PC-9 (cell line): ENCODE measurements around the gene ELL2. TPM values are rescaled to one million over a fixed set of nuclear protein-coding genes. Genes with fewer than 3 reads are reported as not detected.
A peak's percentile ranks its signal among the peaks of the same experiment; 100 is the strongest.
"Not testable (repeated sequence)": the region's sequence is repeated elsewhere in the genome, so short reads cannot be mapped to it uniquely, and the experiment has no call there.

Experiments used
- BruUV-seq: library from RNA; stranded (reverse); fragments of 400-500 nt; replicated peaks from 2 replicates; lab custom pipeline; 2021; lab: Mats Ljungman, UMichigan
- CTCF ChIA-PET: fragments of 300-600 bp; sonication (Branson Sonifier 250); formaldehyde crosslinking; loops from one replicate; lab custom pipeline; 2022; ENCODE audit warnings: antibody characterized with exemption; lab: Charles Lee
- POLR2A ChIA-PET: fragments of 300-600 bp; sonication (Branson Sonifier 250); formaldehyde crosslinking; loops from one replicate; lab custom pipeline; 2022; ENCODE audit warnings: antibody characterized with exemption; ENCODE audit not compliant: unreplicated experiment; lab: Charles Lee
- DNase-seq, 2 experiments: peaks; one replicate each; pipeline versions ENCODE4 v3.0.0 to v3.0.0-alpha.2; 2015 to 2022; ENCODE audit warnings: mixed read lengths in 1 of 2
- H2AFZ ChIP-seq: fragments of 200-600 bp; sonication (generic); 2 replicates; pipeline ENCODE4 v1.8.1; 2017; ENCODE audit warnings: antibody characterized with exemption
- H3F3A ChIP-seq: fragments of 200-600 bp; sonication (generic); 2 replicates; pipeline ENCODE4 v1.8.1; 2017; ENCODE audit warnings: antibody characterized with exemption, mild to moderate bottlenecking, low read depth; ENCODE audit not compliant: insufficient read depth
- H3K27ac ChIP-seq: fragments of 200-600 bp; sonication (generic); 2 replicates; pipeline ENCODE4 v1.6.1; 2016; ENCODE audit warnings: mixed run types
- H3K27me3 ChIP-seq: fragments of 200-600 bp; sonication (generic); 2 replicates; pipeline ENCODE4 v1.6.1; 2016; ENCODE audit warnings: low read depth, mixed run types; ENCODE audit not compliant: insufficient read depth
- H3K36me3 ChIP-seq: fragments of 200-600 bp; sonication (generic); 2 replicates; pipeline ENCODE4 v1.6.1; 2016; ENCODE audit warnings: low read depth, mixed run types
- H3K4me1 ChIP-seq: fragments of 200-600 bp; sonication (generic); replicated peaks from 2 replicates; pipeline ENCODE4 v1.6.1; 2016; ENCODE audit warnings: mixed run types; ENCODE audit not compliant: insufficient read depth
- H3K4me2 ChIP-seq: fragments of 200-600 bp; sonication (generic); 2 replicates; pipeline ENCODE4 v1.6.1; 2017; ENCODE audit warnings: mixed run types
- H3K4me3 ChIP-seq: fragments of 200-600 bp; sonication (generic); 2 replicates; pipeline ENCODE4 v1.6.1; 2016; ENCODE audit warnings: mixed run types
- H3K79me2 ChIP-seq: fragments of 200-600 bp; sonication (generic); 2 replicates; pipeline ENCODE4 v1.6.1; 2017; ENCODE audit warnings: low read depth, mixed run types
- H3K9me2 ChIP-seq: fragments of 200-600 bp; sonication (generic); 2 replicates; pipeline ENCODE4 v1.8.1; 2017; ENCODE audit warnings: mild to moderate bottlenecking; ENCODE audit not compliant: insufficient read depth
- H3K9me3 ChIP-seq: fragments of 200-600 bp; sonication (generic); 2 replicates; pipeline ENCODE4 v1.8.1; 2016; ENCODE audit warnings: low read depth; ENCODE audit not compliant: insufficient read depth
- H4K20me1 ChIP-seq: fragments of 200-600 bp; sonication (generic); 2 replicates; pipeline ENCODE4 v1.8.1; 2017; ENCODE audit not compliant: insufficient read depth
- CTCF ChIP-seq: fragments of 200-600 bp; sonication (generic); conservative IDR thresholded peaks from 2 replicates; pipeline ENCODE4 v1.6.1; 2017; ENCODE audit warnings: mixed run types, antibody characterized with exemption, mild to moderate bottlenecking, moderate library complexity
- EZH2 ChIP-seq: fragments of 200-600 bp; sonication (generic); IDR thresholded peaks from 2 replicates; pipeline ENCODE4 v1.8.0; 2017; ENCODE audit warnings: antibody characterized with exemption, low read depth
- intact Hi-C: fragments of 100-400 bp; cut with micrococcal nuclease; formaldehyde crosslinking; loops from one replicate; pipeline ENCODE4 v1.10.0; 2022; ENCODE audit not compliant: unreplicated experiment
- total RNA-seq: library from RNA; stranded (reverse); gene quantifications from 2 replicates; pipeline ENCODE4 v1.2.3, GENCODE V29; 2021

ELL2 gene
- total RNA-seq, 1 experiment from 2014 or later = 25.5 TPM

GRCh38 chr5:95871146-95871806 is 90.4 kb downstream of the ELL2 start:
- no peak overlapping the region for H3K4me2 ChIP-seq
- H3K27ac ChIP-seq = no peak overlapping the region
- intact Hi-C loops = no loop called here
- ChIA-PET CTCF (no interaction called here), POLR2A (interaction anchor here (0.7 kb wide), 1 partner anchor 13 kb away, joined by 6 read pairs; no protein-coding TSS in a partner anchor)
- H3K79me2 ChIP-seq = no peaks in the 10 kb centered on the region
- H3K4me3 ChIP-seq = no peak overlapping the region
- H4K20me1 ChIP-seq = no peaks in the 10 kb centered on the region
- H3K4me1 ChIP-seq = no peaks in the 10 kb centered on the region
- H2AFZ ChIP-seq = no peak overlapping the region
- DNase-seq = no peak
- H3K9me2 ChIP-seq = no peaks in the 10 kb centered on the region
- H3K36me3 ChIP-seq = no peaks in the 10 kb centered on the region
- H3K27me3 ChIP-seq = no peaks in the 10 kb centered on the region
- H3K9me3 ChIP-seq = no peaks in the 10 kb centered on the region; the same call in 1 of the 2 replicates
- no TSS peak for BruUV-seq
- TF ChIP-seq CTCF = no peak
- no peak for TF ChIP-seq EZH2
- H3F3A ChIP-seq = no peaks in the 10 kb centered on the region

DNA sequence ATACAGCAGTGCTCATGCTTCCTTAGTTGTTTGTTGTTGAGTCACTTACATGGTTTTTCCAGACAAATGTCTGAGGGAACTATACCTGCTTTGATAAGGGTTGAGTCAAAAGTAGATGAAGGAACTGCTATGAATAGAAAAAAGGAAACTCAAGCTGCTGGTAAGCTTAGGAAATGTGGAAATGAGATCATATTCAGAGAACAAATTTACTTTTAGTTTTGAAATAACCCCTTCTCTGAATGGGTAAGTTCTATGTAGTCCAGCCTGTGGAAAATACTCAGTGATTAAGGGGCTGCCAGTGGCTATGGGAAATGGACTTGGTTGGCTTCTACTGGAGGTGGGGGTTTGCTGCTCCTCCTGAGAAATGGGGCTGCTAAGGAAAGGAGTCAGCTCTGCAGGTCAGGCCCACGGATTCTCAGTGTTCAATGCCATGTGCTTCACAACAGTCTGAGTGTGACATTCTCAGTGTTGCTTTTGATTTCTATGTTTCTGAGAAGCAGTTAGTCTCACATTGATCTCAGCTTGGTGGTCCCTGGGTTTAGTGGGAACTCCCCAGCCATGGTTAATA is 91.5 kb downstream of the ELL2 start:
- Histone ChIP-seq H3K9me2 (no peaks in the 10 kb centered on the region), H3K9me3 (no peaks in the 10 kb centered on the region; the same call in 1 of the 2 replicates), H3K4me2 (no peak overlapping the region), H3K4me1 (no peaks in the 10 kb centered on the region), H3K79me2 (no peaks in the 10 kb centered on the region), H4K20me1 (no peaks in the 10 kb centered on the region), H2AFZ (0 out of 2 replicates have a peak overlapping the region, but pooled peaks have one; percentile 63), H3F3A (no peaks in the 10 kb centered on the region), H3K4me3 (no peak overlapping the region), H3K27me3 (no peaks in the 10 kb centered on the region), H3K27ac (0 out of 2 replicates have a peak overlapping the region, but pooled peaks have one; percentile 36), H3K36me3 (no peaks in the 10 kb centered on the region)
- ChIA-PET CTCF (no interaction called here), POLR2A (no interaction called here)
- TF ChIP-seq EZH2 = no peak
- TF ChIP-seq CTCF = no peak
- BruUV-seq = no TSS peak
- intact Hi-C loops = no loop called here
- peak in 1 of 2 experiments; percentile 49 for DNase-seq

GRCh38 chr5:95869173-95869855 is 92.3 kb downstream of the ELL2 start:
- H3K4me3 ChIP-seq, H3K79me2 ChIP-seq, DNase-seq, H2AFZ ChIP-seq, POLR2A ChIA-PET, H3K9me2 ChIP-seq, H3K27ac ChIP-seq, H3K9me3 ChIP-seq, H3K4me1 ChIP-seq, H3K27me3 ChIP-seq, H4K20me1 ChIP-seq, H3K4me2 ChIP-seq, H3F3A ChIP-seq, H3K36me3 ChIP-seq, BruUV-seq: not testable (repeated sequence)
- CTCF ChIA-PET = interaction anchor here (0.7 kb wide), 1 partner anchor 95 kb away, joined by 6 read pairs; no protein-coding TSS in a partner anchor
- intact Hi-C loops = loop anchor here (10.0 kb wide), 1 partner anchor 355 kb away; no protein-coding TSS in a partner anchor
